HG02763 (cell line): ENCODE data around the gene CPLX1.

ENCODE experiments used
- ATAC-seq: cut with Tn5 transposase; IDR thresholded peaks from one replicate; pipeline ENCODE4 v1.9.1; 2021; ENCODE audit warnings: mild to moderate bottlenecking, moderate library complexity; ENCODE audit not compliant: unreplicated experiment

Gene CPLX1

DNA sequence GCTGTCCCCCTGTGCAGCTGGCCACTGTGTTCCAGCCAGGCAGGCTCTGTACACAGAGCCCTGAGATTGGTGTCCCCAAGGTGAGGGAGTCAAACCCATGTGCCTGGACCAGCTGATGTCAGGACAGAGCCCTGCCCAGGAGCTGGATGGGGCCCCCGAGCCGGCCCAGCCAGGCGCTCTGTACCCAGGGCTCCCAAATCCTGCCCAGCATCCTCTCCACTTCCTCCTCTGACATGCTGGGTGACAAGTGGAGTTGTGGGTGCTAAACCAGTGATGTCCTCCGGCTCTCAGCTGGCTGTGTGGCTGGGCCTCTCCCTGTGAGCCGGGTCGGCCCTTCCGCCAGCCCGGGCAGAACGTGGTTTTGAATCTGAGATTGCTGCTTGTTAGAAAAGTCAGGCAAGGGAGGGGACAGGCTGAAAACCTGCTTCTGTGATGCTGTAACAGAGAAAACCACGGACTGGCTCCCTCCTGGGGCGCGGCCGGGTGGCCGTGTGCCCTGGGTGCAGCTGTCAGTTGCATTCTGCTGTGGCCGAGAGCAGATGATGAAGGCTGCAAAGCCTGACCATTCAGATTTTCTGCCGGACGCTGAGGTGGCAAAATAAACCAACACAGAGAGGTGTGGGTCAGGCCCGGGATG lies 7.9 kb upstream of the CPLX1 start:
- no peak for ATAC-seq

GRCh38 chr4:833156-833555 lies 7.2 kb upstream of the CPLX1 start:
- no peak for ATAC-seq

GRCh38 chr4:832536-832935 lies 6.6 kb upstream of the CPLX1 start:
- ATAC-seq = no peak

GRCh38 chr4:832108-832507 lies 6.2 kb upstream of the CPLX1 start:
- ATAC-seq = no peak

DNA sequence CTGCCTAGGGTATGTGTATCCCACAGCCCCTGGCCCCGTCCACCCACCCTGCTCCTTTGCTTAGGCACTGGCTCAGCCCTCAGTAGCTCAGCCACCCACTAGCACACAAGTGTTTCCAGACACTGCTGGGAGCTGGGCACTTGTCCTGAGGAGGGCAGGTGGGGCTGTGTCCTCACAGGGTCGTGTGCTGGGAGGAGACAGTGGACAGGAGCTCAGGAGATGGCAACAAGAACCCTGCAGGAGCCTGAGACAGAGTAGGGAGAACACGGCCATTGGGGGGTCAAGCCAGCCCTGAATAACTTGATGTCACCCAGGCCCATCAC lies 5.5 kb upstream of the CPLX1 start:
- no peak for ATAC-seq

DNA sequence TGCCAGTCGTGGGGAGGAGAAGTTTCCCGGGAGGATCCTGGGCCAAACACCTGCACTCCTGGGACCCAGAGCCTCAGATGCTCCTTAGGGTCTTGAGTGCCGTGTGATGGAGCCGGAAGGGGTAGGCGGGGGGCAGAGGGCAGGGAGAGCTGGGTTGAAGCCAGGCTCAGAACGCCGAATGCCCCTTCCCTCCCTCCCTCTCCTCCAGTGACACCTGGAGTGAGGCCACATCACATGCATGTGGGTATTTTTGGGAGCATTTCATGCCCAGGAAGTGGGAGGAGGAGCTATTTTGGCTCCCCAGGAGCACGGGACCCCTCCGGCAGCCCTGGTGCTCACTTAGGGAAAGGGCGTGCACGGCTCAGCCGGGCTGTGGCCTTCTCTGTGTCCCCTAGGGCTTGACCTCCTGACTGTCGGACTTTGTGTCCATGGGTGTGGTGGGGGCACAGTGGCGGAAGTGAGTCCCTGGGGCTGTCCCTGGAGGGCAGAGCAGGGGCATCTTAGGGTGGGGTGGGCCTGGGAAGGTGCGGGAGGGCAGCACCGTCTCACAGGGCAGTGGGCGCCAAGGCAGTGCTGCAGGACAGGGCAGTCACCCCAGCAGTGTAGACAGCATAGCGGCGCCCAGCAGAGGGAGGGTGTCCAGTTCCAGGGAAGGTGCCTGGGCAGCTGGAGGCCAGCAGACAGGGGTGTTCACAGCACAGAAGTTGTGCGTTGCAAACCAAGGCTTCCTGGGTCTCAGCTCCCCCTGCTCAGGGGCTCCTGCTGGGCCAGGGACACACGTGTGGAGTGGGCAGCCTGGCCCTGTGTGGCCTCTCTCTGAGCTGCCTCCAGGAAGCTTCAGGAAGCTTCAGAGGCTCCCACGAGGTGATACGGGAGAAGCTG lies 4.9 kb upstream of the CPLX1 start:
- no peak for ATAC-seq

- no peak for ATAC-seq
These were observed 4.1 kb upstream of the CPLX1 start for GRCh38 chr4:829761-830600.

DNA sequence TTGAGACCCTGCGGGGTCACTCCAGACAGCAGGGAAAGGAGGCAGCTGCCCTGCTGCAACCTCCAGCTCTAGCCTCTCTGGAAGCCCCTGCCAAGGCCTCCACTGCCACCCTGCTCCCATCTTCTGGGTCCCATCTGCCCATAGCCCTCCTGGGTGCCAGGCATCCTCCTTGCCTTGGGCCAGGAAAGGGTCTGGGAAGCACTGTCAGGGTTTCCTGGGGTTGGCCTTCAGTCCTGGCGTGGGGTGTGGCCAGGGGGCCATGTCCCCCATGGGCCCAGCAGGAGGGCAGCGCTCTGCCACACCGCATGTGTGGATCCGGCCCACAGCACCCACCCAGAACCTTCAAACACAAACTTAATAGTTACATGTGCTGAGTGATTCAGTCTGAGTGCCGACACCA lies 3.4 kb upstream of the CPLX1 start:
- ATAC-seq = no peak

DNA sequence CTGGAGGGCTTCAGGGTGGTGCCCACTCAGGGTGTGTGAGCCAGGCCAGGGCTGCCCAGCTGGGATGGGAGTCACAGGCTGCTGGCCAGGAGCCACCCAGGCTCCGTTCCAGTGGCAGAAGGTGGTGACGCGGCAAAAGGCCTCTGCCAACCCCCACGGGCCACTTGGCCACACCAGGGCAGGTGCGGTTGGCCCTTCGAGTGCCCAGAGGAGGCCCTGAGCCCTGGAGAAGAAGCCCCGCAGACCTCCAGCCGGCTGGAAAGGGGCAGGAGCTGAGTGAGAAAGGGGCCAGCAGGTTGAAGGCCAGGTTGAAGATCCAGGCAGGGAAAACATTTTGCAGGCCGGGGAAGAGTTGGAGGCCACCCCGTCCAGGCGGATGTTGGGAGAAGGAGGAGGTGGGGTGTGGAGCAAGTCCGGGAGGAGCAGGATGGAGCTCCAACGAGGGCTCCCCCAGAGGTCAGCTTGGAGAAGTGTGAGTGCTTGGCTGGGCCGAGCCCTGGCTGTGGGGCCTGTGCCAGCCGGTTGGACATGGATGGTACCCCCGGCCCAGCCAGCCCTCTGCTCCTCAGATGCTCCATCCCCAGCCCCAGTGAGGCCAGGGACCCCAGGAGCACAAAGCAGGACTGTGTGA lies 2.8 kb upstream of the CPLX1 start:
- no peak for ATAC-seq

- no peak for ATAC-seq
These were observed 1.5 kb upstream of the CPLX1 start for GRCh38 chr4:827209-828081.

DNA sequence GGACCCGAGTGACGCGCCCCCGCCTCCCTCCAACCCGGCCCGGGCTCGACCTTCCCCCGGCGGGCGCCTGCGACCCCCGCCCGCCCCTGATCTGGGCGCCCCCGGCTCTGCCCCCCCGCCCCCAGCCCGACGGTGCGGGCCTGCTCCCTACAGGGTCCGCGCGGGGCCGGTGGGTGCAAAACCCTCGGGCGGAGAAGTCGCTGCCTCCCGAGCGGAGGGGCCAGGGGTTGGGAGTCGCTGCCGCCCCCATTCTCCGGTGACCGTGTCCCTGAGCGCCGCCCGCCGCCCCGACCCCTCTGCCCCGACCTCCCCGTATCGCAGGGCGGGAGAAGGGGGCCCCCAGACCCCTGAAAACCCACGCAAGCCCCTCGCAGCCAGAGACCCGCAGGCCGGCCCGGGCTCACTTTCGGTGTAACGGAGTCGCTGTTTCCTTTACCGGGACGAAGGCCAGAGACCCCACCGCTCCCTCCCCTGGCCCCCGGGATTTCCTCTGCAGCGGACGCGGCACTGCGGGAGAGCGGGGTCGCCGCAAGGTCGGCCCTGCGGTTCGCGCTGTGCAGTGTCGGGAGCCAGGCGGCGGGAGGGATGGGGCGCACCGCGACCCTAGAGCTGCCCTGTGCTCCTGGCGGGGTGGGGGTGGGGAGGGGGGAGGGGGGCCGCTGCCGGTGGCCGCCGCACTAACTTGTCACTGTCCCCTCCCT lies 729 bp upstream of the CPLX1 start:
- ATAC-seq = no peak

DNA sequence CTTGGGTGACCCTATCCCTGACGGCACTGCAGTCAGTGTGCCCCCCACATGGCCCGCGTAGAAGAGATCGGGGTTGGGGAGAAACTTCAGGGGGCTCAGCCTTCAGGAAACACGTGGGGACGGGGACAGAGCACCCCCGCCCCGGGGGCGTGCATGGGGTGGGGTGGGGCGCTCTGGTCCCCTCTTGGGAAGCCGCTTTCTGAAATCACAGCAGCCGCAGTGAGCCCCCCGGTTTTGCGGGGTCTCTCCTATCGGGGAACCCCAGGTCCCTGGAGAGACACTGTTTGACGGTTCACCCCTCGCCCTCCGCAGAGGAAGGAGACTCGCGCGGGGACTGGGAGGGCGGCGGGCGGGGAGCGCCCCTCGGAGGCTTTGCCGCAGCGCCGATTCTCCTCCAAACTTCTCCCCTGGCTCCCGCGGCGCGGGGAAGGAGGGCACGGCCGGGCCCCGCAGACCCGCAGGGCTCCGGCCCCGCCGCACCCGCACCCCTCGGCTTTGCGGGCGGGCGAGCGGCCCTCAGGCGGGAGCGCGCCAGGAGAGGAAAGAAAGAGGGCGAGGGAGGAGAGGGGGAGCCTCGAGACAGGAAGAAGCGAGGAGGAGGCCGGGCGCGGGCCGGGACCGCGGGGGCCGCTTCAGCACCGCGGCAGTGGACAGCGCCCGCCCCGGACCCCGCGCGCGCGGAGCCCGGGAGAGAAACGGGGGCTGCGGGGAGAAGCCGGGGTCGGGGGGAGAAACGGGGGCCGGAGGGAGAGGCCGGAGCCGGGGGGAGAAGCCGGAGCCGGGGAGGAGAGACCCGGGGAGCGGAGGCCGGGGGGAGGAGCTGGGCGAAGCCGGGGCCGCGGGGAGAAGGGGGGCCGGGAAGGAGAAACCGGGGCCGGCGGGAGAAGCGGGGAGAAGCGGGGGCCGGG lies 612 bp downstream of the CPLX1 start:
- no peak for ATAC-seq

- no peak for ATAC-seq
These were observed 1.4 kb downstream of the CPLX1 start for GRCh38 chr4:824461-825062.

DNA sequence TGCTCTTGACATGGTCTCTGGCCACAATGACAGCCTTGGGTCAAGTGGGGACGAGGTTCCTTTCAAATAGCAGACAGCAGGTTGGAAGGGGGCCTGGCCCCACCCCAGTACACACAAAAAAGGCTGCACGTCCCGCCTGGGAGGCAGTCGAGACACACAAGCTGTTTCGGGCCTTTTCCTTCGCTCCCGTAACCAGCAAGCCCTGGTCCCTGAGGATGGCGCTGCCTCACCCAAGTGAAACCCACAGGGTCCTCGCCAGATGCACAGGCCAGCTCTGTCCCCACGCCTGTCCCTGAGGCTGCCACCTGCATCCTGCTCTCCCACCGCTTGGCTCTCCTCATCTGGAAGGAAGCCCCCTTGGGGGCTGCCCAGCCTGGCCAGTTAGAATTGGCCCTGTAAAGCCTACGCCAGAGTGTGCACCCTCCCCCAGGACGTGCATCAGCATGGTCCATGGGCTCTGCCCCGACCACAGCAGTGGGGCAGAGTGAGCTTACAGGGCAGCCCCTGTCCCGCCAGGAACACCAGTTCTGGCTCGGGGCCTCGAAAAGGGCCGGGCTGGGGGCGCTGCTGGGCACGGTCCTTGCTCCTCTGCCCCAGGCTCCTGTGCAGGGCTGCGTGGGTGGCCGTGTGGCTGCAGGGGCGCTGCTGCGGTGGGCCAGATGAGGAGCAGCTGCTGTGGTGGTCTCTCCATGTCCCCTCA lies 2.0 kb downstream of the CPLX1 start:
- ATAC-seq = no peak

- ATAC-seq = no peak
These were observed 2.7 kb downstream of the CPLX1 start for GRCh38 chr4:823176-823760.

DNA sequence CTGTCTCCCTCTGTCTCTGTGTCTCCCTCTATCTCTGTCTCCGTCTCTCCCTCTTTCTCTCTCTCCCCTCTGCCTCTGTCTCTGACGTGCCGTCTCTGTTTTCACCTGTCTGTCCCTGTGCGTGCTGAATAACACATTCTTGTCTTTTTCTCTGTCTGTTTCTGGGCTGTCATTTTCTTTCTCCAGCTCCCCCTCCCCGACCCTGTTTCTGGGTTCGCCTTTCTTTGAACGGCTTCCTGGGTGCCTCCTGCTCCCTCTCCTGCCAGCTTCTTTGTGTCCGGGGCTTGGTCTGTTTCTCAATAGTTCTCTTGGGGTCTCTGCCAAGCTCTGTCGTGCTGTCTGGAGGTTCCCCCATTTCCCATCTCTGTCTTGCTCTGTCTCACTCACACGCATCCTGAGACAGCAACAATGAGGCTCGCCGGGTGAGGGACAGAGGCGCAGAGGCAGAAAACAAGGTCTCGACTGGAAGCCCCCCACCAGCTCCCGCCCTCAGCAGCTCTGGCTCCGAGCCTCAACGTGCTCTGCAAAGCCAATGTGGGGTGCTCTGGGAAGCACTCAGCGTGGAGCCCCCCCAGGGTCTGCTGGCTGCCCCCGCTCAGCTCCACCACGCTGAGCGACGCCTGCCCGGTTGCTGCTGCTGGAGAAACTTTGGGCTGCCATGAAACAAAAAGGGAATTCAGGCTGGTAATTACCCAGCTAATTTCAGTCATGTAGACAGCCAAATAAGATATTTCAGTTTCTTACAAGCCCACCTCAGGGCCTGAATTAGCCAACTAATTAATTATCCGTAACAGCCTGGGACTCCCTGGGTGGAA lies 3.4 kb downstream of the CPLX1 start:
- no peak for ATAC-seq
